ENCODE results near the gene ITGA3.

- TF ChIP-seq POLR2A (IDR thresholded peaks at IDR 0.05; ENCODE audit: low read depth, low read length) = no peak
- TF ChIP-seq POLR2AphosphoS5 (IDR thresholded peaks at IDR 0.05; ENCODE audit: low read depth, low read length) = no peak
Observed at GRCh38 chr17:50051082-50051576, 4.8 kb upstream of the ITGA3 start.

Data from GM12891 (cell line).